ENCODE data around the gene ABR.

ABR gene

GRCh38 chr17:1180958-1181752 lies 1.4 kb upstream of the ABR start:
- TF ChIP-seq CTCF (IDR thresholded peaks at IDR 0.05; ENCODE audit: low read depth, low read length) = no peak
- no peak for DNase-seq (ENCODE audit: extremely low read depth, low read depth)

GRCh38 chr17:1179112-1179817 lies 516 bp downstream of the ABR start:
- DNase-seq (ENCODE audit: extremely low read depth, low read depth) = no peak
- TF ChIP-seq CTCF (IDR thresholded peaks at IDR 0.05; ENCODE audit: low read depth, low read length) = no peak

- no peak for TF ChIP-seq CTCF (IDR thresholded peaks at IDR 0.05; ENCODE audit: low read depth, low read length)
- DNase-seq (ENCODE audit: extremely low read depth, low read depth) = no peak
These were observed 2.6 kb downstream of the ABR start for GRCh38 chr17:1177016-1177700.

GRCh38 chr17:1174263-1174880 lies 5.4 kb downstream of the ABR start:
- no peak for DNase-seq (ENCODE audit: extremely low read depth, low read depth)
- no peak for TF ChIP-seq CTCF (IDR thresholded peaks at IDR 0.05; ENCODE audit: low read depth, low read length)

- no peak for TF ChIP-seq CTCF (IDR thresholded peaks at IDR 0.05; ENCODE audit: low read depth, low read length)
- DNase-seq (ENCODE audit: extremely low read depth, low read depth) = no peak
These were observed 6.1 kb downstream of the ABR start for GRCh38 chr17:1173432-1174262.

- DNase-seq (ENCODE audit: extremely low read depth, low read depth) = no peak
- TF ChIP-seq CTCF (IDR thresholded peaks at IDR 0.05; ENCODE audit: low read depth, low read length) = no peak
These were observed 7.8 kb downstream of the ABR start for GRCh38 chr17:1171953-1172352.
